Measurements from ENCODE around the gene PHF8.
A peak's percentile ranks its signal among the peaks of the same experiment; 100 is the strongest.

The PHF8 gene

DNA sequence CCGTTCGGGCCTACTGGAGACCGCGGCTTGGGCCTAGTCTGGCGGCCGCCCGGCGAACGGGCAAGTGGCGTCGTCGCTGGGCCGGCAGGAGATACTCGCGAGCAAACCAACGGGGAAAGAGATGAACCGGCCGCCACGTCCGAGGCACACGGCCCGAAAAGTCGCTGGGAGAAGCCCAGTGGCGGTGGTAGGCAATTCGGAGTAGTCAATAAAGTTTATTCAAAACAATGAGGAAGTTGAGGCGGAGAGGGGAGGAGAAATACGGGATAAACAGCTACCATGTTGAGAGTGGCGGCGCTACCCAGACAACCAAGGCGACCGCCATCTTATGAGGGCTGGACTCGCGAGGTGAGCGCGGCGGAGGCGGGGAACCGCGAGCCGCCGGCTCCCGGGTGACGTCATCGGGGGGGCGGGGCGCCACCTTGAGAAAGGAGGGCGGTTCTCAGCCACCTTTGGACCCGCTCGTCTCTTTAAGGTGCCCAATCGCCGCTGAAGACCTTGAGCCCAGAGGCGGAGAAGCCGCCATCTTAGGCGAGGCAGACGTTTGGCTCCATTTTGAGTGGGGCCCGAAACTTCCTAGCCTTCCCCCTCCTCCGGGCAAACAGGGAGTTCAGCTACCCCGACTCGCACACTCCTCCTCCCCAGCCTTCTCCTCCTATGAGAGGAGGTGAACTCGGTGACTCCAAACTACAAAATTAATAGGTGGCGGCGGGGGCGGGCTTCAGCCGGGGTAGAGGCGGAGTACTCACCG lies at the start of gene PHF8:
TSS of gene PHF8 (minus strand) at position 348 of the 751 bp plus-strand sequence. CDS start 1,745 bp downstream, outside the sequence.
- DNase-seq (ENCODE audit: low spot score) = peak; percentile 93

GRCh38 chrX:54093571-54093970 lies 49.3 kb upstream of the PHF8 start:
- no peak for DNase-seq (ENCODE audit: low spot score)

DNA sequence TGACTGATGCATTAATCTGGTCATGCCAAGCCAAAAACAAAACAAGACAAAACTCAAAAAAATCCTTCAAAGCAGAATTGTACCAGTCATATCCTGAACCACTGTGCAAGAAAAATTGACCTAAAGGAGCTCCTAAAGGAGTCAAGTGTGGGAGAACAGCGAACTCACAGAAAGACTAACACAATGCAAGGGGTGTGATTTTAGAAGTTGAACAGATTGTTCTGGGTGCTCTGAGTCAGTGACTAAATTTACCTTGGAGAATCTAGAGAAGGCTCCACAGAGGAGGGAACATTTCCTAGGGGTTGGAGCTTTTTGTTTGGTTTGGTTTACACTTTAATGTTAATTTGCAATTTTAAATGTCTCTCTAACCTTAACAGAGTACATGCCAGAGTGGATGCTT lies 48.9 kb upstream of the PHF8 start:
- no peak for DNase-seq (ENCODE audit: low spot score)

DNA sequence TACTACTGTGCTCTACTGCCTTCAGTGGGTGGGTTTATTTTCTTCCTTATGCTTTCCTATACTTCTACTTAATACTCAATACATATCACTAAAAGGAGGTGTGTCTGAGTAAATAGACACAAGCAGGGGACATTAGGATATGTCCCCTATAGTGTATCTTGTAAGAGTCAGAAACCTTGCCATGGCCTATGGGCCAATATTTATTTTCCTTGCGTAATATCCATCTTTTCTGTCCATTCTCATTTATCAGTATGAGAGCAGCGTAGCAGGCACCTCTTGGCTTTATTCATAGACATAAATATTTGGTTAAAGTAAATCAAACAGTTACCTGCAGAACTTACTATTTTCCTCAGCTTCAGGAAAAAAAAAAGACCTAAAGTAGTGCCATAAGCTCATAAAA lies 46.6 kb upstream of the PHF8 start:
- no peak for DNase-seq (ENCODE audit: low spot score)

DNA sequence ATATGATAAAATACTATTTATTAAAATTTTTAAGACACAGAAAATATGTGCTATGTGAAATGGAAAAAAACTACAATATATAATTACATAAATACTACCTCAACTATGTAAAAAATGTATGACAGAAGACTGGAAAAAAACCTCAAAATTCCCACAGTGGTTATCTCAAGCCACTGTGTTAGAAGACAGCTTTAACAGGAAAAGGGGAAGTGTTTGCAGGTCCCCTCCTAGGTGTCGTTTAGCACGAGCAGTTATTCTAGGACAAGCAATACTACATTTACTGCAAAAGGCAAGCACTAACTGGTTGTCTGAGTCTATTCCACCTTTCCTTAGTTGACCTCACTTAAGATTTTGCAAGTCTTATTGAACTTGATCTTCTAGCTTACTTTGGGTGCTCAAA lies 44.9 kb upstream of the PHF8 start:
- DNase-seq (ENCODE audit: low spot score) = no peak

GRCh38 chrX:54087661-54088060 lies 43.4 kb upstream of the PHF8 start:
- no peak for DNase-seq (ENCODE audit: low spot score)

GRCh38 chrX:54085666-54086065 lies 41.4 kb upstream of the PHF8 start:
- DNase-seq (ENCODE audit: low spot score) = no peak

- no peak for DNase-seq (ENCODE audit: low spot score)
Measured at GRCh38 chrX:54076903-54077302, 32.6 kb upstream of the PHF8 start.

DNA sequence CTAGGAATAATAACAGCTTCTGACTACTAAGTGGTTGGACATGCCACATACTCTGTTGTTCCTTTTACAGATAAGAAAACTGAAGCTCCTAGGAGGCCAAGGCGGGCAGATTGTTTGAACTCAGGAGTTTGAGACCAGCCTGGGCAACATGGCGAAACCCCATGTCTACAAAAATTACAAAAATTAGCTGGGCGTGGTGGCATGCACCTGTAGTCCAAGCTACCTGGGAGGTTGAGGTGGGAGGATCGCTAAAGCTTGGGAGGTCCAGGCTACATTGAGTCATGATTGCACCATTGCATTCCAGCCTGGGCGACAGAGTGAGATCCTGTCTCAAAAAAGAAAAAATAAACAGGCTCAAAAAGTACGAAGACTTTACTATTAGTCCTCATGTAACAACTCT lies 30.6 kb upstream of the PHF8 start:
- no peak for DNase-seq (ENCODE audit: low spot score)

DNA sequence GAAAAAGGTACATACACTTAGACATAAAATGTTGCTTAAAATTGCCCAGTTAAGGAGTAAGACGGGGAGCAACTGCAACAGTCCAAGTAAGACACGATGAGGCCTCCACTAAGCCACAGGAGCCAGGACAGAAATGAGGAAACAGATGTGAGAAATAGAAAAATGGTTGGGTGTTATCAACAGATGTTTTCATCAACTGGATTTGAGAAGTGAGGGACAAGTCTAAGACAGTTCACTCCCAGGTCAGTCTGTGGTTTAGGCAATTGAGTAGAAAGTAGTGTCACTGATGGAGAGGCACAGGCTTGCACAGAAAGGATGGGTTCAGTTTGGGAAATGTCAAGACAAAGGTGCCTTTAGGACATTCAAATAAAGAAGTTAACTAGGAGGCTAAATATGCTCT lies 23.5 kb upstream of the PHF8 start:
- no peak for DNase-seq (ENCODE audit: low spot score)

- DNase-seq (ENCODE audit: low spot score) = no peak
Measured at GRCh38 chrX:54066841-54067240, 22.6 kb upstream of the PHF8 start.

GRCh38 chrX:54064564-54064963 lies 20.3 kb upstream of the PHF8 start:
- no peak for DNase-seq (ENCODE audit: low spot score)

GRCh38 chrX:54063361-54063760 lies 19.1 kb upstream of the PHF8 start:
- no peak for DNase-seq (ENCODE audit: low spot score)

- DNase-seq (ENCODE audit: low spot score) = no peak
Measured at GRCh38 chrX:54049801-54050200, 5.5 kb upstream of the PHF8 start.

DNA sequence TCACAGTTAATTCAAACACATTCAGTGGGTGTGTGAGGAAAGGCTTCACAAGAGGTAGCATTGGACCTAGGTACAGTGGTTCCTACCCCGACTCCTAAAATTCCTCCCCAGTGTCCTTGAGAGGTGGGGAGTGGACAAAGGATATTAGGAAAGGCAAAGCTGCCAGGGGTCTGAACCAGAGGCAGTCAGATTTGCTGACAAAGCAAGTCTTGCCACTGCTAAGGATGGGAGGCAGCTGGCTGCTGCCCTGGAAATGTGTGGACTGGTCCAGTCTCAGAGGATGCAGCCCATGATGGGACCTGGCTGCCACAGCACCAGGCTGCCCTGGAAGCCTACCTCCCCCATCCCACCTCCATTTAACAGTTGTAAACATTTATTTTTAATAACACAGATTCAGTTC lies 4.1 kb upstream of the PHF8 start:
- DNase-seq (ENCODE audit: low spot score) = no peak

DNA sequence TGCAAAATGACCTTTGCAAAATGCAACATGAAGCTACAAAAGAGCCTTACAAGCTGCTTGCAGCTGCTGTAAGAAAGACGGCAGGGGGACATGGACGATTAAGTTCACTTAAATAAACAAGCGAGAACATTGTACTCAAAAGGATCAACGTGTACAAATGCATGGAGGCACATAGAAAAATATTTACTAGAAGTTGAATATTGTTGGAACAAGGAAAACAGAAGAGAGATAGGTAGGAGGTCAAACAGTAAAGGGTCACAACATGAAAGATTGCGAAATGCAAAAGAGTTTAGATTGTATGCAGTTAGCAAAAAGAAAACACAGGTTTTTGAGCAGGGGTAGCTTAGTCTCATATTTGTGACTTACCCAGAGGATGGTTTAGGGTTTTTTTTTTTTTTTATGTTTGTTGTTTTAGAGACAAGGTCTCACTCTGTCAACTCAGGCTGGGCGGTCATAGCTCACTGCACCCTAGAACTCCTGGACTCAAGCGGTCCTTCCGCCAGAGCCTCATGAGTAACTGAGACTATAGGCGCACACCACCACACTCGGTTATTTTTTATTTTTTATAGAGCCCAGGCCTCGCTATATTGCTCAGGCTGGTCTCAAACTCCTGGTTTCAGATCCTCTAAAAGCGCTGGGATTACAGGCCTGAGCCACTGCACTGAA lies 1.4 kb upstream of the PHF8 start:
- no peak for DNase-seq (ENCODE audit: low spot score)

DNA sequence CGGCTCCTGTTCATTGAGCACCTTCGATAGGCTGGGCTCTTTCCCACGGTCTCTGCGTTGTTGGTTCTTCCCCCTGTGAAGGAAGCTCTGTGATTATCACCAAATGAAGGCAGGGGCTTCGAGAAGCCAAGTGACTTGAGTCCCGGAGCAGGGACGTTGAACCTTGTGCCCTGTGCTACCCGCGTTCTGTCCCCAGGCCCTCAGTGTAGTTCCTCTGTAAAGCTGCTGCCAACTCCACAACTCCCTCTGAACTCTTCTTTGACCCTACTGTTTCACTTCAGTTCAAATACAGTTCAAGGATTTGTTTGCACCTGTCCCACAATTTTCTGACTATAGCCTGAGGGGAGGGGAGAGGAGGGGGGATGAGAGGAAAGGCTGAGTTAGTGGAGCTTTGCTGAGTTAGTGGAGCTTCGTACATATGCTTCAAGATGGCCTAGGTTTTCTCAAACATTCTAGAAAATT lies 635 bp upstream of the PHF8 start:
- DNase-seq (ENCODE audit: low spot score) = no peak

DNA sequence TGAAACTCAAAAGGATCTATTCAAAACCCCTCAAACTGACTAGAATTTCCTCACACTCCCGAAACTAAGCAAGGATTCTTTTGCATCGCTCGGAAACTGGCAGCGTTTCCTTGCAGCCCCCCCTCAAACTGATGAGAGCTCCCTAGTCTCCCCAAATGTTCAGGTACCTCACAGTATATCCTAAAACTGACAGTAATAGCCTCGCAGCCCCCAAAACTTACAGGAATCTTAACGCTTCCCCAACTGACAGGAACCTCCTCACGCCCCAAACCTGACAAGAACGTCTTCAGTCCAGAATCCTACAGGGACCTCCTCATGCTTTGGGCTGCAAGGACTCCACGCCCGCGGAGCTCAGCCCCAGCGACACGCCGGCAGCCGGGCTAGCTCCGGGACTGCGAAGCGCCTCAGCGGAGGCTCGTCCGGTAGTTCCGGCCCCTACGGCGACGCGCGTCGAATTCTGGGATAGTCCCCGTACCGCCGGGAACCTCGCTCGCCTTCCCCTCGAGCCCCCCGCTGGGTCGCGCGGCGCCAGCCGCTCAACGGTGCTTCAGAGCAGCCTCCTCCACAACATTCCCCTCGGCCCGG lies 640 bp downstream of the PHF8 start:
- peak; percentile 45 for DNase-seq (ENCODE audit: low spot score)

GRCh38 chrX:54043056-54043455 lies 1.2 kb downstream of the PHF8 start:
- no peak for DNase-seq (ENCODE audit: low spot score)

GRCh38 chrX:54042609-54043021 lies 1.7 kb downstream of the PHF8 start:
- peak; percentile 40 for DNase-seq (ENCODE audit: low spot score)

DNA sequence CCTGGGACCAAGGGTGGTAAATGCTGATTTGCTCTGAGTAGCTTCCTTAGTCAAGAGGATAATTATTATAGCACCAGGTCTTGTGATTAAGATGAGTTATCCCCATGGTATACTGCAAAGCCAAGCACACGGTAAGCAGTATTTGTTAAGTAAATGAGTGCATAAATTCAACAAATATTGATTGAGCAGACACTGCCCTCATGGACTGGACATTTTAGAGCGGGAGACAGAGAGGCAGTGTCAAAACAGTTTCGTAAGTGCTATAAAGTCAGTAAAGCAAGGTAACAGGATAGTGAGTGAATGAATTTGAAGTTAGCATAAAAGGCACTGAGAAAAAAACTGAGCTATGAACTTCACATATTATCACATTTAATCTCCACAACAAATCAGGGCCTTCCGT lies 13.9 kb downstream of the PHF8 start:
- DNase-seq (ENCODE audit: low spot score) = no peak

DNA sequence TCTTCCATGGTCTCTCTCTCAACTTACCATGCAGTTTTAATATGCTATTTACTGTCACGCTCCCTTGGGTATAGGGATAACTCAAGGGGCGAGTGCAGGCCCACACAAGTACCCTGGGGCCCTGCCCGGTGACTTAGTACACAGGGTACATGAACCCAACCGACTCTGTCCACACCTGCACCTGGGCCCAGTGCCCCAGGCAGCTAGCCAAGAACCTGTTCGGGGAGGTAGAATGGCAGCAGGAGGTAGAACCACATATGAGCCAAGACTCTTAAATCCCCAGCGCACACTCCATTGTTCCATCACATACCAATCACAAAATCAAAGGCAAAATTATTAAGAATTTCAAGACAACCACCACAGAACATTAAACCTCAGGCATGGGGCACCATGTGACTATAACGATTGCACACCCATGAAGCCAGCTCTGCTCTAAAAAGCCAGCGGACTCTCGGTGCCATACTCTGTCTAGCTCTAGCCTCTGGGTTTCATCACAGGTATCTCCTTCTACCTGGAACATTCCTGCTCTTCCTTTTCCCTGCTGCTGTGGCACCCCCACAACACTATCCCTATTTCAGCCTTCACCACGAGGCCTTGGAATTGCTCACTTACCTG lies 14.6 kb downstream of the PHF8 start:
- no peak for DNase-seq (ENCODE audit: low spot score)

- no peak for DNase-seq (ENCODE audit: low spot score)
Measured at GRCh38 chrX:54024350-54024749, 19.9 kb downstream of the PHF8 start.
